ENCODE results near the gene OR6C65. TPM values are rescaled to one million over a fixed set of nuclear protein-coding genes. Genes with fewer than 3 reads are reported as not detected.
"Not testable (repeated sequence)": the region's sequence is repeated elsewhere in the genome, so short reads cannot be mapped to it uniquely, and the experiment has no call there.

OR6C65 gene
- total RNA-seq, result not detected in 2 replicates

GRCh38 chr12:55400229-55400628, at the start of gene OR6C65:
TSS of gene OR6C65 (plus strand) at chr12:55400529. CDS start at chr12:55400529, 0 bp downstream.
- intact Hi-C loops (cut with micrococcal nuclease), result no loop called here

GRCh38 chr12:55355338-55355737, 45.0 kb upstream of the OR6C65 start:
- intact Hi-C loops (cut with micrococcal nuclease), result not testable (repeated sequence)

- intact Hi-C loops (cut with micrococcal nuclease), result no loop called here
Measured at GRCh38 chr12:55362675-55363074, 37.7 kb upstream of the OR6C65 start, which contains the start of gene OR6C75. TSS of gene OR6C75 (plus strand) at chr12:55362975. CDS start at chr12:55365111, 2,136 bp downstream.

- intact Hi-C loops (cut with micrococcal nuclease), result no loop called here
Measured at GRCh38 chr12:55365086-55365485, 35.2 kb upstream of the OR6C65 start.

GRCh38 chr12:55372521-55372920, 27.8 kb upstream of the OR6C65 start:
- intact Hi-C loops (cut with micrococcal nuclease), result no loop called here

GRCh38 chr12:55385891-55386290, 14.4 kb upstream of the OR6C65 start:
- intact Hi-C loops (cut with micrococcal nuclease), result no loop called here

GRCh38 chr12:55392032-55392795, 8.1 kb upstream of the OR6C65 start:
- intact Hi-C loops (cut with micrococcal nuclease), result no loop called here

- intact Hi-C loops (cut with micrococcal nuclease), result no loop called here
Measured at GRCh38 chr12:55396326-55396725, 4.0 kb upstream of the OR6C65 start.

- intact Hi-C loops (cut with micrococcal nuclease), result no loop called here
Measured at GRCh38 chr12:55407866-55408265, 7.5 kb downstream of the OR6C65 start.

GRCh38 chr12:55409133-55409532, 8.8 kb downstream of the OR6C65 start:
- intact Hi-C loops (cut with micrococcal nuclease), result not testable (repeated sequence)

- intact Hi-C loops (cut with micrococcal nuclease), result not testable (repeated sequence)
Measured at GRCh38 chr12:55412138-55412537, 11.8 kb downstream of the OR6C65 start.

GRCh38 chr12:55413498-55414388, 13.4 kb downstream of the OR6C65 start:
- intact Hi-C loops (cut with micrococcal nuclease), result not testable (repeated sequence)

GRCh38 chr12:55414396-55414823, 14.1 kb downstream of the OR6C65 start:
- intact Hi-C loops (cut with micrococcal nuclease), result not testable (repeated sequence)

GRCh38 chr12:55414889-55415288, 14.6 kb downstream of the OR6C65 start:
- intact Hi-C loops (cut with micrococcal nuclease), result not testable (repeated sequence)

GRCh38 chr12:55416961-55417360, 16.6 kb downstream of the OR6C65 start:
- intact Hi-C loops (cut with micrococcal nuclease), result no loop called here

- intact Hi-C loops (cut with micrococcal nuclease), result no loop called here
Measured at GRCh38 chr12:55420307-55420962, 20.1 kb downstream of the OR6C65 start.

- intact Hi-C loops (cut with micrococcal nuclease), result no loop called here
Measured at GRCh38 chr12:55425954-55426353, 25.6 kb downstream of the OR6C65 start, which contains the start of gene OR6C76. TSS of gene OR6C76 (plus strand) at chr12:55426254. CDS start at chr12:55426254, 0 bp downstream.

GRCh38 chr12:55428331-55429243, 28.3 kb downstream of the OR6C65 start:
- intact Hi-C loops (cut with micrococcal nuclease), result no loop called here

GRCh38 chr12:55441233-55441632, 40.9 kb downstream of the OR6C65 start:
- intact Hi-C loops (cut with micrococcal nuclease), result not testable (repeated sequence)

GRCh38 chr12:55443776-55444175, 43.4 kb downstream of the OR6C65 start, which contains the start of gene OR6C2:
TSS of gene OR6C2 (plus strand) at chr12:55444076. CDS start at chr12:55452214, 8,138 bp downstream.
- intact Hi-C loops (cut with micrococcal nuclease), result no loop called here

All from T-helper 1 cell treated with Interleukin-12 subunit alpha and Interleukin-12 subunit beta and Interleukin-4 antibody, amounts not matched to agents 30 ng/mL and 1 ng/mL, for 36 hours (primary cell).